ENCODE data around the gene SNX25. TPM values are rescaled to one million over a fixed set of nuclear protein-coding genes. Genes with fewer than 3 reads are reported as not detected.

Gene SNX25
- total and polyA plus RNA-seq, 2 donors (not counting 1 experiment from before 2014, with no cell fraction given), result 11.1 to 32.9 TPM

DNA sequence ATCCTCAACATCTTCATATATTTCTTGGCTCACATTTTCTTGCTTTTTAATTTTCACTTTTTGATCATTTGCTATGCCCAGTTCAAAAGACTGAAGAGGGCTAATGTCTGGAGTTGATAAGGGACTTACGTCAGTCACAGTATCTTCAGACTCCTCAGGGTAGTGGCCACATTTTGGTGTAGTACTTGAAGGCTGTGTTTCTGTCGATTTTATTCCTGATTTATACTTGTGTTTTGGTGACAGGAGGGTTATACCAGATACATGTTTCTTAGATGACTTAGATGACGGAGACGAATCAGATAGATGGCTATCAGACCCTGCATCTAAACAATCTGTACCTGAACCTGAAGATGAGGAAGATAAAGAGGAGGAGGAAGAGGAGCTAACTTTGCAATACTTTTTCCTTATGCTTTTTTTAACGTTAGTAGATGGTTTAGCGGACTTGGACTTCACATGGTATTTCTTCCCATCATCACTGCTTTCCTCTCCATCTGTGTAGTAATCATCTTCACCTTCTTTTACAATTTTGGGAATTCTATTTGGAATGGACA, 19.0 kb upstream of the SNX25 start:
- no peak overlapping the region for H3K9ac ChIP-seq (ENCODE audit: insufficient read depth, low read length)

DNA sequence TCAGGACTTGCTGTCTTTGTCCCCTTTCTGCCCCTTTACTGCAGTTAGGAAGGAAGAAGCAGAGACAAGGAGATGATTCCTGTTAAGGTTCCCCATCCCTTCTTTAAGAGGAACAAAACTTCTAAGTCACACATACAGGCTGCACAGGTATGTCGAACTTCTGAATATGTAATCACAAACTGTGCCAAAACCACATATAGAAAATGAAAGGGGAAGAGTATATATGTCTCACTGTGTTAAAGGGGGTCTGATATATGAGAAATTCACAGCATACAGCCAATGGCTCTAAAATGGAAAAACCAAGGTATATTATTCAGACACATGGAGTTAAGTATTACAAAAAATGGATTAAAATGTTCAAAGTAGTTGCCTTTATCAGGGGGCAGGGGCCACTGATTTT, 17.3 kb upstream of the SNX25 start:
- Histone ChIP-seq H3K27me3 (ENCODE audit: control insufficient read depth, insufficient read depth, low read length) (no peaks in the 10 kb centered on the region), H3K9ac (ENCODE audit: insufficient read depth, low read length) (no peak overlapping the region), H2AFZ (ENCODE audit: low read length) (no peak overlapping the region), H3K36me3 (ENCODE audit: control insufficient read depth, insufficient read depth, low read length) (peaks cover 6% of the 10 kb centered on the region), H3K79me2 (ENCODE audit: control insufficient read depth, insufficient read depth, low read length) (peaks cover 3% of the 10 kb centered on the region), H4K20me1 (ENCODE audit: control insufficient read depth, extremely low read depth, insufficient read depth, low read length) (no peaks in the 10 kb centered on the region), H3K4me3 (replicated peaks in 1 of 4; ENCODE audit: control extremely low read depth in 1 of 4, insufficient read depth in 1 of 4, low read depth in 3 of 4, low read length in 4 of 4) (no peak overlapping the region), H3K9me3 (ENCODE audit: control insufficient read depth, insufficient read depth, low read depth, low read length) (no peaks in the 10 kb centered on the region), H3K4me1 (ENCODE audit: control insufficient read depth, extremely low read depth, insufficient read depth, low read length) (no peaks in the 10 kb centered on the region), H3K4me2 (ENCODE audit: extremely low read depth, insufficient read depth, low read length) (no peak overlapping the region), H3K27ac (ENCODE audit: insufficient read depth, low read length) (no peak overlapping the region)
- TF ChIP-seq EZH2 (IDR thresholded peaks at IDR 0.05; ENCODE audit: low read length, missing control alignments), result no peak
- TF ChIP-seq, protein P1, sequence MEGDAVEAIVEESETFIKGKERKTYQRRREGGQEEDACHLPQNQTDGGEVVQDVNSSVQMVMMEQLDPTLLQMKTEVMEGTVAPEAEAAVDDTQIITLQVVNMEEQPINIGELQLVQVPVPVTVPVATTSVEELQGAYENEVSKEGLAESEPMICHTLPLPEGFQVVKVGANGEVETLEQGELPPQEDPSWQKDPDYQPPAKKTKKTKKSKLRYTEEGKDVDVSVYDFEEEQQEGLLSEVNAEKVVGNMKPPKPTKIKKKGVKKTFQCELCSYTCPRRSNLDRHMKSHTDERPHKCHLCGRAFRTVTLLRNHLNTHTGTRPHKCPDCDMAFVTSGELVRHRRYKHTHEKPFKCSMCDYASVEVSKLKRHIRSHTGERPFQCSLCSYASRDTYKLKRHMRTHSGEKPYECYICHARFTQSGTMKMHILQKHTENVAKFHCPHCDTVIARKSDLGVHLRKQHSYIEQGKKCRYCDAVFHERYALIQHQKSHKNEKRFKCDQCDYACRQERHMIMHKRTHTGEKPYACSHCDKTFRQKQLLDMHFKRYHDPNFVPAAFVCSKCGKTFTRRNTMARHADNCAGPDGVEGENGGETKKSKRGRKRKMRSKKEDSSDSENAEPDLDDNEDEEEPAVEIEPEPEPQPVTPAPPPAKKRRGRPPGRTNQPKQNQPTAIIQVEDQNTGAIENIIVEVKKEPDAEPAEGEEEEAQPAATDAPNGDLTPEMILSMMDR (conservative IDR thresholded peaks at IDR 0.05 in 1 of 2, IDR thresholded peaks at IDR 0.05 in 1 of 2; ENCODE audit: low read depth in 1 of 2, low read length in 2 of 2), result no peak
- no peak for DNase-seq (ENCODE audit: low read depth in 2 of 2)

More for the DNA sequence above, 19.0 kb upstream of the SNX25 start:
- Histone ChIP-seq H3K4me3 (replicated peaks in 1 of 4; ENCODE audit: control extremely low read depth in 1 of 4, insufficient read depth in 1 of 4, low read depth in 3 of 4, low read length in 4 of 4) (no peak overlapping the region), H3K4me1 (ENCODE audit: control insufficient read depth, extremely low read depth, insufficient read depth, low read length) (no peaks in the 10 kb centered on the region), H3K9me3 (ENCODE audit: control insufficient read depth, insufficient read depth, low read depth, low read length) (no peaks in the 10 kb centered on the region), H3K4me2 (ENCODE audit: extremely low read depth, insufficient read depth, low read length) (no peak overlapping the region), H3K27me3 (ENCODE audit: control insufficient read depth, insufficient read depth, low read length) (no peaks in the 10 kb centered on the region), H3K27ac (ENCODE audit: insufficient read depth, low read length) (no peak overlapping the region), H2AFZ (ENCODE audit: low read length) (no peak overlapping the region), H3K36me3 (ENCODE audit: control insufficient read depth, insufficient read depth, low read length) (peaks cover 6% of the 10 kb centered on the region), H3K79me2 (ENCODE audit: control insufficient read depth, insufficient read depth, low read length) (peaks cover 3% of the 10 kb centered on the region), H4K20me1 (ENCODE audit: control insufficient read depth, extremely low read depth, insufficient read depth, low read length) (no peaks in the 10 kb centered on the region)
- TF ChIP-seq, protein P1 (conservative IDR thresholded peaks at IDR 0.05 in 1 of 2, IDR thresholded peaks at IDR 0.05 in 1 of 2; ENCODE audit: low read depth in 1 of 2, low read length in 2 of 2), result no peak
- no peak for TF ChIP-seq EZH2 (IDR thresholded peaks at IDR 0.05; ENCODE audit: low read length, missing control alignments)
- no peak for DNase-seq (ENCODE audit: low read depth in 2 of 2)

DNA sequence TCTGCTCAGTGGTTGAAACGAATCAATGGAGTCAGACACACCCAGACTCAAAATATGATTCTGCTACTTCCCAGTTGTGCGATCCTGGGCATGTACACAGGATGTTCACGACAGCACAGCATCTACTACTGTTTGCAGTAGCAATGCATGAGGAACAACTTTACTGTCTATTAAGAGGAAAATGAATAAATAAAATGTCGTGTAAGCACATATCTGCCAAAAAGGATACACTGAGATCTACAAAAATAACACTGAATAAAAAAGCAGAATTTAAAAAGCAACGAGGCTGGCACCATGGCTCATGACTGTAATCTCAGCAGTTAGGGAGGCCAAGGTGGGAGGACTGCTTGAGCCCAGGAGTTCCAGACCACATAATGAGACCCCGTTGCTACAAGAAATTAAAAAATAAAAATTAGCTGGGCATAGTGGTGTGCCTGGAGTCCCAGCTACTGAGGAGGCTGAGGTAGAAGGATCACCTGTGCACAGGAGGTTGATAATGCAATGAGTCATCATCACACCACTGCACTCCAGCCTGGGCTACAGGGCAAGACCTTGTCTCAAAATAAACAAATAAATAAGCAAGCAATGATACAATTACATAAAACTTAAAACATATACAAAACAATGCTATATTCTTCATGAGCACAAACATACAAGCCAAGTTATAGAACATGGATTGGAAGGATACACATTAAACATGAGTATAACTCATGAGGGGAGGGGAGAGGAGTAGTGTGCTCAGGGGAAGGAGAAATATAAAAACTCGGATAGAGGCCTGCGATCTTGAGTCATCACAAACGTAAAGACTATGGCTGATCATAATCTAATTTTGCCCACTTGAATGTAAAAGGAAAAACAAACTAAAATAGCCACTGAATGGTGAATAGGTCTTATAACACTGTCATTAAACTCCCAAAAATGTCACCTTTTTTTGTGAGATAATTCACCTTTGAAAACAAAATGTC, 14.2 kb upstream of the SNX25 start:
- H3K79me2 ChIP-seq (ENCODE audit: control insufficient read depth, insufficient read depth, low read length), result peaks cover 3% of the 10 kb centered on the region
- no peak overlapping the region for H3K4me2 ChIP-seq (ENCODE audit: extremely low read depth, insufficient read depth, low read length)
- no peaks in the 10 kb centered on the region for H3K9me3 ChIP-seq (ENCODE audit: control insufficient read depth, insufficient read depth, low read depth, low read length)
- TF ChIP-seq, protein P1 (conservative IDR thresholded peaks at IDR 0.05 in 1 of 2, IDR thresholded peaks at IDR 0.05 in 1 of 2; ENCODE audit: low read depth in 1 of 2, low read length in 2 of 2), result no peak
- no peak for TF ChIP-seq EZH2 (IDR thresholded peaks at IDR 0.05; ENCODE audit: low read length, missing control alignments)
- peaks cover 2% of the 10 kb centered on the region for H3K36me3 ChIP-seq (ENCODE audit: control insufficient read depth, insufficient read depth, low read length)
- no peak overlapping the region for H2AFZ ChIP-seq (ENCODE audit: low read length)
- no peaks in the 10 kb centered on the region for H3K27me3 ChIP-seq (ENCODE audit: control insufficient read depth, insufficient read depth, low read length)
- no peak overlapping the region for H3K9ac ChIP-seq (ENCODE audit: insufficient read depth, low read length)
- H3K27ac ChIP-seq (ENCODE audit: insufficient read depth, low read length), result no peak overlapping the region
- H3K4me3 ChIP-seq (replicated peaks in 1 of 4; ENCODE audit: control extremely low read depth in 1 of 4, insufficient read depth in 1 of 4, low read depth in 3 of 4, low read length in 4 of 4), result no peak overlapping the region
- DNase-seq (ENCODE audit: low read depth in 2 of 2), result no peak
- H3K4me1 ChIP-seq (ENCODE audit: control insufficient read depth, extremely low read depth, insufficient read depth, low read length), result no peaks in the 10 kb centered on the region
- no peaks in the 10 kb centered on the region for H4K20me1 ChIP-seq (ENCODE audit: control insufficient read depth, extremely low read depth, insufficient read depth, low read length)
